Measurements from ENCODE around the gene CAPN6. TPM values are rescaled to one million over a fixed set of nuclear protein-coding genes. Genes with fewer than 3 reads are reported as not detected.

CAPN6 gene
- total RNA-seq, 1 donor from 2014 or later, result 1.5 TPM

DNA sequence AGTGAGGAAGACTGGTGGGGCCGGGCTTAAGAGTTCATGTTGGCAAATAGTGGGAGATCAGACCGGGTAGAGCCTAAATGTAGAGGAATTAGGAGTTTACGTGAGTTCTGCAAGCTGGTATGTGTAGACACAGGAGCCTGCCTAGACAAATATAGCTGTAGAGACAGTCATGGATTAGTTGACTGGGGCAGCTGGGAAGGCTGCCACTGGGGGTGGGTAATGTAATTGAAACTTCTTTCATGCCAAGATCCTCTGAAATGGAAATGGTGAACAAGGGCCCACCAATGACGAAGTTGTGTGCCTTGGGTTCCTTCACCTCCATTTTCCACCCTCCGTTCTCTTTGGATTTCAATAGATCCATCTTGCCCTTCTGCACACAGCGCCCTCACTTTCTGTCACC lies 11.9 kb upstream of the CAPN6 start:
- Mint-ChIP-seq H3K4me1 (ENCODE audit: unreplicated experiment) (no peaks in the 10 kb centered on the region), H3K36me3 (ENCODE audit: low read depth, unreplicated experiment) (no peaks in the 10 kb centered on the region), H3K27me3 (ENCODE audit: unreplicated experiment) (no peaks in the 10 kb centered on the region), H3K9me3 (ENCODE audit: unreplicated experiment) (no peaks in the 10 kb centered on the region), H3K27ac (ENCODE audit: unreplicated experiment) (no peak overlapping the region), H3K4me3 (ENCODE audit: unreplicated experiment) (no peak overlapping the region)
- no peak for DNase-seq (ENCODE audit: low spot score)
- TF ChIP-seq, protein P1, sequence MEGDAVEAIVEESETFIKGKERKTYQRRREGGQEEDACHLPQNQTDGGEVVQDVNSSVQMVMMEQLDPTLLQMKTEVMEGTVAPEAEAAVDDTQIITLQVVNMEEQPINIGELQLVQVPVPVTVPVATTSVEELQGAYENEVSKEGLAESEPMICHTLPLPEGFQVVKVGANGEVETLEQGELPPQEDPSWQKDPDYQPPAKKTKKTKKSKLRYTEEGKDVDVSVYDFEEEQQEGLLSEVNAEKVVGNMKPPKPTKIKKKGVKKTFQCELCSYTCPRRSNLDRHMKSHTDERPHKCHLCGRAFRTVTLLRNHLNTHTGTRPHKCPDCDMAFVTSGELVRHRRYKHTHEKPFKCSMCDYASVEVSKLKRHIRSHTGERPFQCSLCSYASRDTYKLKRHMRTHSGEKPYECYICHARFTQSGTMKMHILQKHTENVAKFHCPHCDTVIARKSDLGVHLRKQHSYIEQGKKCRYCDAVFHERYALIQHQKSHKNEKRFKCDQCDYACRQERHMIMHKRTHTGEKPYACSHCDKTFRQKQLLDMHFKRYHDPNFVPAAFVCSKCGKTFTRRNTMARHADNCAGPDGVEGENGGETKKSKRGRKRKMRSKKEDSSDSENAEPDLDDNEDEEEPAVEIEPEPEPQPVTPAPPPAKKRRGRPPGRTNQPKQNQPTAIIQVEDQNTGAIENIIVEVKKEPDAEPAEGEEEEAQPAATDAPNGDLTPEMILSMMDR (IDR thresholded peaks at IDR 0.05; ENCODE audit: unreplicated experiment), result no peak

DNA sequence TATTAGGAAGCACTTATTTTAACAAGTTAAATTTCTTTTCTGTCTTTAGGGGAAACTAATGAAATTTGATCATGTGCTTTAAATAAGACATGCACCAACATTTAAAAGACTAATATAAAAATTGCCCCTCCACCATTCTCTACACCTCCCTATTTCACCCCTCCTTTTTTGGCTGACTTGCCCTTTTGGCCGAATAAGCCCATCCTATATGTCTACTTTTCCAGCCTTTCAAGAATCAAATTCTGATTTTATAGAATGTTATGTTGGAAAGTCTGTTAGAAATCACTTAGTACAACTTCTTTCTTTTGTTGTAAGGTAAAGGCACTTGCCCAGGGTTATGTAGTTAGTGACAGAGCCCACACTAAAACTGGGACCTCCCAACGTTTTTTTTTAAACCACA lies 1.8 kb downstream of the CAPN6 start:
- Mint-ChIP-seq H3K4me1 (ENCODE audit: unreplicated experiment) (peaks cover 7% of the 10 kb centered on the region), H3K27ac (ENCODE audit: unreplicated experiment) (no peak overlapping the region), H3K9me3 (ENCODE audit: unreplicated experiment) (no peaks in the 10 kb centered on the region), H3K36me3 (ENCODE audit: low read depth, unreplicated experiment) (no peaks in the 10 kb centered on the region), H3K27me3 (ENCODE audit: unreplicated experiment) (no peaks in the 10 kb centered on the region), H3K4me3 (ENCODE audit: unreplicated experiment) (no peak overlapping the region)
- TF ChIP-seq, protein P1 (IDR thresholded peaks at IDR 0.05; ENCODE audit: unreplicated experiment), result no peak
- no peak for DNase-seq (ENCODE audit: low spot score)

GRCh38 chrX:111265486-111265885 lies 4.8 kb downstream of the CAPN6 start:
- TF ChIP-seq, protein P1 (IDR thresholded peaks at IDR 0.05; ENCODE audit: unreplicated experiment), result no peak
- no peak overlapping the region for H3K27ac Mint-ChIP-seq (ENCODE audit: unreplicated experiment)
- no peak for DNase-seq (ENCODE audit: low spot score)
- H3K27me3 Mint-ChIP-seq (ENCODE audit: unreplicated experiment), result no peaks in the 10 kb centered on the region
- no peaks in the 10 kb centered on the region for H3K36me3 Mint-ChIP-seq (ENCODE audit: low read depth, unreplicated experiment)
- peaks cover 7% of the 10 kb centered on the region for H3K4me1 Mint-ChIP-seq (ENCODE audit: unreplicated experiment)
- H3K9me3 Mint-ChIP-seq (ENCODE audit: unreplicated experiment), result no peaks in the 10 kb centered on the region
- H3K4me3 Mint-ChIP-seq (ENCODE audit: unreplicated experiment), result no peak overlapping the region

GRCh38 chrX:111264385-111264784 lies 5.9 kb downstream of the CAPN6 start:
- no peak for DNase-seq (ENCODE audit: low spot score)
- Mint-ChIP-seq H3K27ac (ENCODE audit: unreplicated experiment) (no peak overlapping the region), H3K4me3 (ENCODE audit: unreplicated experiment) (no peak overlapping the region), H3K36me3 (ENCODE audit: low read depth, unreplicated experiment) (no peaks in the 10 kb centered on the region), H3K27me3 (ENCODE audit: unreplicated experiment) (peaks cover 1% of the 10 kb centered on the region), H3K4me1 (ENCODE audit: unreplicated experiment) (peaks cover 7% of the 10 kb centered on the region), H3K9me3 (ENCODE audit: unreplicated experiment) (no peaks in the 10 kb centered on the region)
- TF ChIP-seq, protein P1 (IDR thresholded peaks at IDR 0.05; ENCODE audit: unreplicated experiment), result no peak

- Mint-ChIP-seq H3K9me3 (ENCODE audit: unreplicated experiment) (no peaks in the 10 kb centered on the region), H3K36me3 (ENCODE audit: low read depth, unreplicated experiment) (no peaks in the 10 kb centered on the region), H3K4me3 (ENCODE audit: unreplicated experiment) (no peak overlapping the region), H3K27me3 (ENCODE audit: unreplicated experiment) (peaks cover 1% of the 10 kb centered on the region), H3K4me1 (ENCODE audit: unreplicated experiment) (peaks cover 7% of the 10 kb centered on the region), H3K27ac (ENCODE audit: unreplicated experiment) (no peak overlapping the region)
- TF ChIP-seq, protein P1 (IDR thresholded peaks at IDR 0.05; ENCODE audit: unreplicated experiment), result no peak
- no peak for DNase-seq (ENCODE audit: low spot score)
Observed at GRCh38 chrX:111262086-111262485, 8.2 kb downstream of the CAPN6 start.

All from endothelial cell (in vitro differentiated cells).